ENCODE measurements around the gene DHX16. TPM values are rescaled to one million over a fixed set of nuclear protein-coding genes. Genes with fewer than 3 reads are reported as not detected.

DHX16 gene
- total and polyA plus RNA-seq, 2 experiments from 2014 or later = 16.0 to 31.3 TPM

DNA sequence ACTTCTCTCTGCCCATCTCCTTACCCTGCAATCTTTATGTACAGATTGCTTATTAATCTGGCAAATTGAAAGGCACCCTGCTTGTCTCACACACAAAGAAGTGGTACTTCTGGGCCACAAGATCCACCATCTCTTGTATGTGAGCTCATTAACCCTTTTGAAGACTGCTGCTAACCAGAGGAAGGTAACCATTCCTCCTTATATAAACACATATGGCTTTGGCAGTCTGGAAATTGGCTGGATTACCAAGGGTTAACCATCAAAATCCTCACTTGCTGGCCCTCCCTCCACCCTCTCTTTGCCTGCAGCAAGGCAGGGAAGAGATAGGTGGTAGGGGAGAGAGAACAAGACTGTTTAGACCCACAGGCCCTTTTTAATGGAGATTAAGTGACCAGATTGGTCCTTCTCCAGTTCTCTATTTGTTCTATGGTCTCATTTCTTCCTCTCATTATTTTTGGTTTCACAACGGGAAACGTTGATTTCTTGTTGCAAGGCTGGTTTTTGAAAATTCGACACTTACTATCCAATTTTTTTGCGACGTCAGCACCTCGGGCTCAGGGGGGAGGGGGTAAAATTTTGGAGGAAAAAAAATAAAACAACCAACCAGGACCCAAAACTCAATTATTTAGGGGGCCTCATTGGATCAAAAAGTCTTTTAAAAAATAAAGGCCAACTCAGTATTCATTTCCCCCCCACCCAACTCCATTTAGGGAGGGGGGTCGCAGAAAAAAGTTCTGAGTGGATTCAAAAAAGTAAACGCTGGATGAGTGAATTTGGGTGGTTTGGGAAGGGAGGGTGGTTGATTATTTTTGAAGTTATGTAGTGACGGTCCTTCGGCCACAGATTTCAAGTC lies 56.6 kb downstream of the DHX16 start (continued):
- TF ChIP-seq, protein P1, sequence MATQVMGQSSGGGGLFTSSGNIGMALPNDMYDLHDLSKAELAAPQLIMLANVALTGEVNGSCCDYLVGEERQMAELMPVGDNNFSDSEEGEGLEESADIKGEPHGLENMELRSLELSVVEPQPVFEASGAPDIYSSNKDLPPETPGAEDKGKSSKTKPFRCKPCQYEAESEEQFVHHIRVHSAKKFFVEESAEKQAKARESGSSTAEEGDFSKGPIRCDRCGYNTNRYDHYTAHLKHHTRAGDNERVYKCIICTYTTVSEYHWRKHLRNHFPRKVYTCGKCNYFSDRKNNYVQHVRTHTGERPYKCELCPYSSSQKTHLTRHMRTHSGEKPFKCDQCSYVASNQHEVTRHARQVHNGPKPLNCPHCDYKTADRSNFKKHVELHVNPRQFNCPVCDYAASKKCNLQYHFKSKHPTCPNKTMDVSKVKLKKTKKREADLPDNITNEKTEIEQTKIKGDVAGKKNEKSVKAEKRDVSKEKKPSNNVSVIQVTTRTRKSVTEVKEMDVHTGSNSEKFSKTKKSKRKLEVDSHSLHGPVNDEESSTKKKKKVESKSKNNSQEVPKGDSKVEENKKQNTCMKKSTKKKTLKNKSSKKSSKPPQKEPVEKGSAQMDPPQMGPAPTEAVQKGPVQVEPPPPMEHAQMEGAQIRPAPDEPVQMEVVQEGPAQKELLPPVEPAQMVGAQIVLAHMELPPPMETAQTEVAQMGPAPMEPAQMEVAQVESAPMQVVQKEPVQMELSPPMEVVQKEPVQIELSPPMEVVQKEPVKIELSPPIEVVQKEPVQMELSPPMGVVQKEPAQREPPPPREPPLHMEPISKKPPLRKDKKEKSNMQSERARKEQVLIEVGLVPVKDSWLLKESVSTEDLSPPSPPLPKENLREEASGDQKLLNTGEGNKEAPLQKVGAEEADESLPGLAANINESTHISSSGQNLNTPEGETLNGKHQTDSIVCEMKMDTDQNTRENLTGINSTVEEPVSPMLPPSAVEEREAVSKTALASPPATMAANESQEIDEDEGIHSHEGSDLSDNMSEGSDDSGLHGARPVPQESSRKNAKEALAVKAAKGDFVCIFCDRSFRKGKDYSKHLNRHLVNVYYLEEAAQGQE (IDR thresholded peaks at IDR 0.05; ENCODE audit: unreplicated experiment) = no peak

DNA sequence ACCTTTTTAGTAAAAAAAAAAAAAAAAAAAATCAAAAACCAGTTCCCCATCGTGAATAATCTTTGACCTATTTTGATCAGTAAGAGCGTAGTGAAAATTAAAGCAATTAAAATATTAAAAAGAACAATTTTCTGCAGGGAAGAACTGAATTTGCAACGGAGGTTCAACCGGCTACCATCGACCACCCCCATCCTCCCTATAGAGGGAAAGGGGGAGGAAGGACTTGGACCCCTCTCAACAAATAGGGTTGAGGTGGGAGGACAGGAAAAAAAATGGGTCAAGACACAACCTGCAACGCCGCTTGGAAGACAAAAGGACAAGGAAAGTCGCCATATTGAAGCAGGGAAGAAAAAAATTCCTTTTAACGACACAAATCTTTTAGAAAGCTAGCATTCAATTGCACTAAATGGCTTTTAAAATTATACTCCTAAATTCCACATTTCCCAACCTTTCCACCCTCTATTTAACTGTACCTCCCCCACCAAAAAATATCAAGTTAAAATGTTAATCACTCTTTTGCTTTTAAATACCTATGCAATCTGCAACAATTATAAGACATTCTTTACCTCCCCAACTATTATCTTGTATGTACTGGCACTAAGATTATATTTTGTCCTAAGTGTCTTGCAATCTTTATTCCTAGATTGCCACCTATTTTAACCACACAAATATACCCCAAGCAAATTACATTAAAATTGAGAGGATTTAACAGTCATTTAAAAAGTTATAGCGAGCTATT lies 57.4 kb downstream of the DHX16 start:
- DNase-seq (ENCODE audit: low spot score) = peak; percentile 89
- TF ChIP-seq, protein P1 (IDR thresholded peaks at IDR 0.05; ENCODE audit: unreplicated experiment) = no peak
- TF ChIP-seq NANOG (IDR thresholded peaks at IDR 0.05; ENCODE audit: borderline replicate concordance) (no peak), EZH2phosphoT487 (IDR thresholded peaks at IDR 0.05; ENCODE audit: unreplicated experiment) (no peak), STAT1 (IDR thresholded peaks at IDR 0.05; ENCODE audit: unreplicated experiment) (no peak), POLR2AphosphoS5 (IDR thresholded peaks at IDR 0.05; ENCODE audit: low read depth) (peak; percentile 12; the same call in 1 of the 2 replicates), EZH2 (IDR thresholded peaks at IDR 0.05; ENCODE audit: low read depth, unreplicated experiment) (no peak), ZNF331 (CRISPR knock-in tag; IDR thresholded peaks at IDR 0.05; ENCODE audit: low read depth) (no peak), JUNB (IDR thresholded peaks at IDR 0.05; ENCODE audit: unreplicated experiment) (no peak), ZNF114 (CRISPR knock-in tag; IDR thresholded peaks at IDR 0.05) (no peak)
- TF ChIP-seq, protein P2, sequence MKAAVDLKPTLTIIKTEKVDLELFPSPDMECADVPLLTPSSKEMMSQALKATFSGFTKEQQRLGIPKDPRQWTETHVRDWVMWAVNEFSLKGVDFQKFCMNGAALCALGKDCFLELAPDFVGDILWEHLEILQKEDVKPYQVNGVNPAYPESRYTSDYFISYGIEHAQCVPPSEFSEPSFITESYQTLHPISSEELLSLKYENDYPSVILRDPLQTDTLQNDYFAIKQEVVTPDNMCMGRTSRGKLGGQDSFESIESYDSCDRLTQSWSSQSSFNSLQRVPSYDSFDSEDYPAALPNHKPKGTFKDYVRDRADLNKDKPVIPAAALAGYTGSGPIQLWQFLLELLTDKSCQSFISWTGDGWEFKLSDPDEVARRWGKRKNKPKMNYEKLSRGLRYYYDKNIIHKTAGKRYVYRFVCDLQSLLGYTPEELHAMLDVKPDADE (IDR thresholded peaks at IDR 0.05) = no peak
- TF ChIP-seq, protein P3, sequence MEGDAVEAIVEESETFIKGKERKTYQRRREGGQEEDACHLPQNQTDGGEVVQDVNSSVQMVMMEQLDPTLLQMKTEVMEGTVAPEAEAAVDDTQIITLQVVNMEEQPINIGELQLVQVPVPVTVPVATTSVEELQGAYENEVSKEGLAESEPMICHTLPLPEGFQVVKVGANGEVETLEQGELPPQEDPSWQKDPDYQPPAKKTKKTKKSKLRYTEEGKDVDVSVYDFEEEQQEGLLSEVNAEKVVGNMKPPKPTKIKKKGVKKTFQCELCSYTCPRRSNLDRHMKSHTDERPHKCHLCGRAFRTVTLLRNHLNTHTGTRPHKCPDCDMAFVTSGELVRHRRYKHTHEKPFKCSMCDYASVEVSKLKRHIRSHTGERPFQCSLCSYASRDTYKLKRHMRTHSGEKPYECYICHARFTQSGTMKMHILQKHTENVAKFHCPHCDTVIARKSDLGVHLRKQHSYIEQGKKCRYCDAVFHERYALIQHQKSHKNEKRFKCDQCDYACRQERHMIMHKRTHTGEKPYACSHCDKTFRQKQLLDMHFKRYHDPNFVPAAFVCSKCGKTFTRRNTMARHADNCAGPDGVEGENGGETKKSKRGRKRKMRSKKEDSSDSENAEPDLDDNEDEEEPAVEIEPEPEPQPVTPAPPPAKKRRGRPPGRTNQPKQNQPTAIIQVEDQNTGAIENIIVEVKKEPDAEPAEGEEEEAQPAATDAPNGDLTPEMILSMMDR (conservative IDR thresholded peaks at IDR 0.05; ENCODE audit: low read depth in 2 of 2) = no peak

More for the DNA sequence above, 57.4 kb downstream of the DHX16 start:
- peaks cover 19% of the 10 kb centered on the region for H3K4me1 ChIP-seq (ENCODE audit: insufficient read depth)
- Mint-ChIP-seq H3K36me3 (ENCODE audit: low read depth) (peaks cover 77% of the 10 kb centered on the region), H3K27ac (peak overlapping the region; percentile 100), H3K4me3 (peak overlapping the region; percentile 96), H3K9me3 (peaks cover 18% of the 10 kb centered on the region; the same call in 2 of the 3 replicates), H3K4me1 (peaks cover 36% of the 10 kb centered on the region), H3K27me3 (ENCODE audit: insufficient read depth, low read depth, poor library complexity) (peaks cover 40% of the 10 kb centered on the region)
- peak; percentile 46 for ATAC-seq
- peak overlapping the region; percentile 56 for H3K4me3 ChIP-seq
- H2AFZ ChIP-seq = no peak overlapping the region
- peaks cover 5% of the 10 kb centered on the region; the same call in 1 of the 2 replicates for H4K20me1 ChIP-seq (replicated peaks; ENCODE audit: insufficient read depth)
- peak overlapping the region; percentile 98 for H3K27ac ChIP-seq (ENCODE audit: low read depth)
- H3K4me2 ChIP-seq = peak overlapping the region; percentile 74
- peaks cover 54% of the 10 kb centered on the region for H3K79me2 ChIP-seq (replicated peaks; ENCODE audit: insufficient read depth)
- H3K27me3 ChIP-seq (ENCODE audit: insufficient read depth) = no peaks in the 10 kb centered on the region
- no peaks in the 10 kb centered on the region for H3K9me2 ChIP-seq (ENCODE audit: insufficient read depth)
- H3K36me3 ChIP-seq (ENCODE audit: insufficient read depth) = peaks cover 13% of the 10 kb centered on the region; the same call in 1 of the 2 replicates
- H3F3A ChIP-seq (replicated peaks; ENCODE audit: low read depth) = peaks cover 7% of the 10 kb centered on the region; the same call in 1 of the 2 replicates

Data from GM23338 (cell line).